K562 (cell line): ENCODE measurements around the gene HES4. TPM values are rescaled to one million over a fixed set of nuclear protein-coding genes. Genes with fewer than 3 reads are reported as not detected.
A peak's percentile ranks its signal among the peaks of the same experiment; 100 is the strongest.

Experiments used
- KAT8 ChIP-seq: fragments of 450-650 bp; IDR thresholded peaks from 2 replicates; pipeline ENCODE4 v1.6.1; 2016; ENCODE audit warnings: low read depth, mild to moderate bottlenecking
- RFX1 ChIP-seq: fragments of 450-650 bp; IDR thresholded peaks from 2 replicates; pipeline ENCODE4 v1.6.1; 2016; ENCODE audit warnings: mild to moderate bottlenecking, moderate library complexity
- STAG1 ChIP-seq: sonication (generic); formaldehyde crosslinking; IDR thresholded peaks from 2 replicates; pipeline ENCODE4 v1.5.0; 2020; ENCODE audit warnings: missing genetic modification reagents, borderline replicate concordance
- ZBTB40 ChIP-seq, 2 experiments: fragments of 450-650 bp in 1 of 2; sonication (generic) in 1 of 2; formaldehyde crosslinking in 1 of 2; IDR thresholded peaks; 2 replicates each; pipeline versions ENCODE4 v1.7.1 to v1.9.0; 2016 to 2022; ENCODE audit warnings: inconsistent platforms in 1 of 2, mild to moderate bottlenecking in 1 of 2, missing genetic modification reagents in 1 of 2
- ZKSCAN3 ChIP-seq: fragments of 250-450 bp; sonication (Bioruptor Pico); IDR thresholded peaks from 2 replicates; pipeline ENCODE4 v1.4.0; 2020
- ZNF318 ChIP-seq, 2 experiments: fragments of 450-650 bp; IDR thresholded peaks; 2 replicates each; pipeline ENCODE4 v1.6.1; 2016; ENCODE audit warnings: mild to moderate bottlenecking in 2 of 2, borderline replicate concordance in 1 of 2, low read depth in 1 of 2, moderate library complexity in 1 of 2
- ZNF699 ChIP-seq: fragments of 250-450 bp; sonication (Bioruptor Pico); IDR thresholded peaks from 2 replicates; pipeline ENCODE4 v1.8.0; 2021; ENCODE audit warnings: mild to moderate bottlenecking, moderate library complexity; ENCODE audit not compliant: insufficient replicate concordance
- polyA plus RNA-seq, 8 experiments: library from polyadenylated mRNA; depleted of rRNA in 4 of 8; stranded (reverse) in 5 of 8; unstranded in 3 of 8; fragments of >200 nt; fragmentation: Nextera tagmentation in 2 of 8; fragmentation: Illumina TruSeq in 1 of 8; extraction: Ambion mirVana in 2 of 8; extraction: Trizol in 1 of 8; gene quantifications; 2 replicates each; pipeline versions ENCODE4 v1.2.1 to v1.2.3, GENCODE V29; 2011 to 2014; ENCODE audit warnings: inconsistent platforms in 1 of 8, missing spikeins in 1 of 8
- total RNA-seq, 7 experiments: library from RNA; depleted of rRNA in 6 of 7; stranded (reverse); fragments of >200 nt in 6 of 7; fragmentation: Illumina TruSeq in 2 of 7; extraction: Trizol in 2 of 7; gene quantifications; 2 replicates each; pipeline versions ENCODE4 v1.2.1 to v1.2.3, GENCODE V29; 2011 to 2021; ENCODE audit warnings: low replicate concordance in 1 of 7

The HES4 gene
- total and polyA plus RNA-seq, 9 of the 15 experiments (the other 6 are each of a cell fraction or from before 2014, with no cell fraction given) = 0.21 to 43.7 (median 5.3) TPM; not detected in 2

- peak; percentile 84 for TF ChIP-seq ZBTB40 (IDR thresholded peaks at IDR 0.05)
- no peak for TF ChIP-seq ZBTB40 (CRISPR knock-in tag; IDR thresholded peaks at IDR 0.05)
- peak in 1 of 2 experiments; percentile 97; a peak in 2 of 4 replicates for TF ChIP-seq ZNF318 (IDR thresholded peaks at IDR 0.05; ENCODE audit: borderline replicate concordance in 1 of 2, low read depth in 1 of 2)
- TF ChIP-seq RFX1 = no peak
- peak; percentile 19; the same call in 1 of the 2 replicates for TF ChIP-seq STAG1 (CRISPR knock-in tag)
- TF ChIP-seq ZKSCAN3 (CRISPR knock-in tag) = no peak
- no peak for TF ChIP-seq ZNF699
- no peak for TF ChIP-seq KAT8
Observed at GRCh38 chr1:1013105-1013921, 13.4 kb upstream of the HES4 start, which contains the start of gene ISG15 (continued).
